CD4-positive, alpha-beta T cell treated with Interferon alpha-2 for 1 hour (primary cell): Measurements from ENCODE around the gene LCP2.

Experiments used
- DNase-seq, 2 donors: peaks; one replicate each; pipeline ENCODE4 v3.0.0-alpha.2; 2020 to 2022

Gene LCP2

GRCh38 chr5:170297589-170298462 is at the start of gene LCP2:
Gene LCP2 (minus strand): TSS chr5:170297777. CDS start chr5:170297611, 166 bp downstream.
- DNase-seq = peak; percentile 72 to 82

GRCh38 chr5:170347022-170347567 is 49.5 kb upstream of the LCP2 start:
- DNase-seq = no peak

- no peak for DNase-seq
Observed at GRCh38 chr5:170345971-170346370, 48.4 kb upstream of the LCP2 start.

- DNase-seq = no peak
Observed at GRCh38 chr5:170343177-170343576, 45.6 kb upstream of the LCP2 start.

- DNase-seq = no peak
Observed at GRCh38 chr5:170342153-170342725, 44.7 kb upstream of the LCP2 start.

- DNase-seq = no peak
Observed at GRCh38 chr5:170341545-170341944, 44.0 kb upstream of the LCP2 start.

- DNase-seq = no peak
Observed at GRCh38 chr5:170339780-170340167, 42.2 kb upstream of the LCP2 start.

GRCh38 chr5:170338933-170339779 is 41.6 kb upstream of the LCP2 start:
- DNase-seq = peak; percentile 77 to 84

GRCh38 chr5:170338291-170338690 is 40.7 kb upstream of the LCP2 start:
- DNase-seq = no peak

- no peak for DNase-seq
Observed at GRCh38 chr5:170337045-170337733, 39.6 kb upstream of the LCP2 start.

- DNase-seq = no peak
Observed at GRCh38 chr5:170336065-170336464, 38.5 kb upstream of the LCP2 start.

- DNase-seq = no peak
Observed at GRCh38 chr5:170334626-170335025, 37.0 kb upstream of the LCP2 start.

GRCh38 chr5:170333161-170333910 is 35.8 kb upstream of the LCP2 start:
- DNase-seq = peak; percentile 75 to 82

- no peak for DNase-seq
Observed at GRCh38 chr5:170332058-170332457, 34.5 kb upstream of the LCP2 start.

- DNase-seq = no peak
Observed at GRCh38 chr5:170330568-170331054, 33.0 kb upstream of the LCP2 start.

- DNase-seq = no peak
Observed at GRCh38 chr5:170329524-170329923, 31.9 kb upstream of the LCP2 start.

- DNase-seq = no peak
Observed at GRCh38 chr5:170327829-170328228, 30.3 kb upstream of the LCP2 start.

GRCh38 chr5:170327168-170327567 is 29.6 kb upstream of the LCP2 start:
- no peak for DNase-seq

GRCh38 chr5:170319301-170319700 is 21.7 kb upstream of the LCP2 start:
- DNase-seq = no peak

GRCh38 chr5:170317499-170317898 is 19.9 kb upstream of the LCP2 start:
- no peak for DNase-seq

- no peak for DNase-seq
Observed at GRCh38 chr5:170316937-170317336, 19.4 kb upstream of the LCP2 start.

GRCh38 chr5:170315154-170315553 is 17.6 kb upstream of the LCP2 start:
- DNase-seq = no peak
